Measurements from ENCODE around the gene MGLL.

MGLL gene

DNA sequence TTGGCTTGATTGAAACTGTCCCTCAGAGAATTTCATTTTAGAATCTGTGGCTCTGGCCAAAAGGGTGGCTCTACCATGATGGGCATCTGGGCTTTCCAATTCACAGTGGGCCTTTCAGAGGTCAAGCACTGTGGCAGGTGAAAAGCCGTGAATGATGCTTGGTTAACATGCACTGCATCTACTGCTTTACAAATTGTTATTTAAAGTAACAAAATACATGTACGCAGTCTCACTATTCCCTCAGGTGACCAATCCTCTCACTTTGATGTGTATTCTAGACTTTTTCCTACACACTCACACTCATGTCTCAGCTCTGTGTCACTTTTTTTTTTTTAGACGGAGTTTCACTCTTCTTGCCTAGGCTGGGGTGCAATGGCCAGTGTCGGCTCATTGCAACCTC, 70.5 kb downstream of the MGLL start:
- DNase-seq = no peak

DNA sequence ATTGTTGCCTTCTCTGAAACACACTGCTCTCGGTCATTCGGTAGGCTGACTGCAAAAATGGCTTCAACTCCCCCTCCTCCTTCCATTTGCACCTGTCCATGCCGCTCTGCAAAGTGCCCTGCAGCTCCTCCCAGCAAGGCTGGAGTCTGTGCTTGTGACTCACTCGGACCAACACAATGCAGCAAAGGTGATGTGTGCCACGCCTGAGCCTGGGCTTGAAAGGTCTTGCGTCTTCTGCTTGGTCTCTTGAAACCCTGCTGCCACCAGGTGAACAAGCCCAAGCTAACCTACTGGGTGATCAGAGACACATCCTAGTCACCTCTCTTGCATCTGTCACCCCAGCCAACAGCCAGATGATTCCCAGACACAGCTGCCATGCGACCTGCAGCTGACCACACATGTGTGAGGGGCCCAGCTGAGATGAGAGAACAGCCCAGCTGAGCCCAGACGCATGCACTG, 71.1 kb downstream of the MGLL start:
- DNase-seq = no peak

DNA sequence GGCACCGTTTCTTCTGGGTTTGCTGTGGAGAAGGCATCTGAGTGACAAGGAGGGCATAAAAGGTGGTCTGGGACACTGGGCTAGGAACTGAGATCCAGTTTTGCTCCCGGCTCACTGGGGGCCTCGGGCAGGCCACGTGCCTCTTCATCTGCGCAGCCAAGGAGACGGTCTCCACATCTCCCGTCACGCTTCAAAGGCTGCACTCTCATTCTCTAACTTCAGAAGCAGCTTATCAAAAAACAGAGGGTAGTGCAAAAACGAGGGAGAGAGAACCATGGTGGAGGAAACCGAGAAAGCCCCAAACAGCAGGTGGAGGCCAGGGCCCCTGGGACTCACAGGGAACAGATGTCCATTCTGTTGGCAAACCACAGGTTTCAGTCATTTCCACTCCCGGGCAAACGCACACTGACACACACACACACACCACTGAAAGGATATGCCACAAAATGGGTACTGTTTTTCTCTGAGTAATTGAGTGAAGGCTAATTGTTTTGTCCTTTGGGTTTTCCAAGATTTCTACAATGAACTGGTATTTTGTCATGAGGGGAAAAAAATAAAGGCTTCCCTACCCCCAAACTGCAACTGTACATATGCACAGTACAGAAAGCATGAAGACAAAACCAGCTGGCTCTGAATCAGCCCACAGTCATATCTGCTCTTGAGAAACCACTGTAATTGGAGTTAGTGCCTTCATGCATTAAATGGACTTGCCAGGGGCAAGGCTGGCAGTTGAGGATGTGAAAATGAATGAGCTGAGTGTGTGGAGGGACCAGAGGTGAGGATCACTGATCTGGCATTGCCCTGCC, 71.9 kb downstream of the MGLL start:
- no peak for DNase-seq

DNA sequence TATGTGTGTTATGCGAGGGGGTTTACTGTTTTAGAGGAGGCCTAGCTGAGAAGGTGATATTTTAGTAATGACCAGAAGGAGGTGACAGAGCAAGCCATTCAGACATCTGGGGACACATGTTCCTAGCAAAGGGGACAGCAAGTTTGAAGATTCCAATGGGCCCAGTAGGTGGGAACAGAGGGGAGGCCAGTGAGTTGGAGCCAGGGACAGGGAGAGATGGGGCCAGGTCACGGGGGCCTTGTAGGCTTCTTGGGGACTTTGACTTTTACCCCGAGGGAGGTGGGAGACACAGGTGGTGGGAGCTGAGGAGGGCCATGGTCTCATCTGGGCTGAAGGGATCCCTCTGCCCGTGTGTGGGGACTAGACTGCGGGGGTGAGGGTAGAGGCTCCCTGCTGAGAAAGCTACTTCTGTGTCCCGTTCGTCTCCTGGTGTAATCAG, 72.5 kb downstream of the MGLL start:
- DNase-seq = no peak

DNA sequence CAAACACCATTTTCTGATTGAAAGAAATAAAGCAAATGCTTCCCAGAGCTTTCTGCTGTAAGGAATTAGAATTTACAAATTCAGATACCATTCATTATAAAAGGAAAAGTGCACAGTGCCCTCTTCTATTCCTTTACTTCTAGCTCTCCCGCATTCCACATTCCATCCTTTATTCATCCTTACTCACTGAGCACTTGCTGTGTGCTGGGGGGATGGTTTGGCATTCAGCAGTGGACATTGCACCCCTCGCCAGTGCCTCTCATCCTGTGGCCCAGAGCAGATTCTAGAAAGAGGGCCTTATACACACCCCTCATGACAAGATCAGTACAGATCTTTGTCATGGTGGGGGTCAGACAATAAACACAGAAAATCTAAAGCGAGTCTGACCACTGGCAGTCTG, 73.0 kb downstream of the MGLL start:
- DNase-seq = no peak

DNA sequence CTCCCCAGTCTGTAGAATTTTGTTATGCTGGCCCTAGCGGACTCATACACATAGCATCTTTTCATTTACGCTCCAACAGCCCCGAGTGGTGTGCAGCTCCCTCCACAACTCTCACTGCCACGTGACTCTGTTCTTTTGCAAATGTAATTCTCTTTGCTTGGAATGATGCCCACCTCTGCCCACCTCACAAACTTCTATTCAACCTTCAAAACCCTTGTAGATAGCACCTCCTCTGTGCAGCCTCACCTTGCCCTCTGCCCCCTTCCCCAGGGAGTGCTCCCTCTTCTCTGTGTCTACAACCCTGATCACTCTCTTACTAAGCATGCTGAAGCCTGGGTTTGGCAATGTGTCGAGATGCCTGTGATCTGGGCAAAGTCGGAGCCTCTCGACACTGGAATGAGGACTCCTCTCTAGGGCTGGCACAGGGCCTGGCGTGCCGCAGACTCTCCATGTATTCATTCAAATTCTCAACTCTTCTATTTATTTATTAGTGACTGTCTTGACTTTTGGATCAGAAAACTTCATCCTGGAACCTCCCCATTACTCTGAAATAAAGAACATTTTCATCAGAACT, 73.5 kb downstream of the MGLL start:
- DNase-seq = no peak

DNA sequence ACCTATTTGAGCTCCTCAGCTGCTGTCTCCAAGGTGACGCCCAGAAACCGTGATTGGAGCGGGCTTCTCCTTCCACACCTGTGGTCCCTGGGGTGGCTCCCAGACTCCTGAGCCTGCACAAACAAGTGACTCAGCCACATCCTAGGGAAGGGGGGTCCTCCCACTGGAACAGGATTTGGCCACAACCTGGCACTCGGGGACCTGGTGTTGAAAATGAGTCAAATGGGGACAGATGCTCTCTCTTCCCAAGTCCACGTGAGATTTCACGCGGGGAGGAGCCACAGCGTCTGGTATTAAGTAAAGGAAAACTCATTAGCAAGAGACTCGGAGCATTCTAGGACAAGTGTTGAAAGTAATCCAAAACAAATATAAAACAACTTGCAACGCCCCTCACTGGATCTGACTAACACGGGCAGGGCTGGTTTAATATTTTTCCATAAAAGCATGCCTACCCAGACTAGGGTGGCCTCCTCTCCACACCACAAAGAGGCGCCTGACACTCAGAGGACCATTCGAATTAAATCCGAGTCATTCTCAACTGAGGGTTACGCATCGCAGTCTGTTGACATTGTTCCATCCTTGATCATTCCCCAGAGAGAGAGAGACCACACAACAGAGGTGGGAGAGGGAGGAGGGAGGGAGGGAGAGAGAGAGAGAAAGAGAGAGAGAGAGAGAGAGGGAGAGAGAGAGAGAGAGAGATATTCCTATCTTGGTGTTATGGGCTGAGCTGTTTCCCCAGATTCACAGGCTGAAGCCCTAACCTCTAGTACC, 74.4 kb downstream of the MGLL start:
- no peak for DNase-seq

DNA sequence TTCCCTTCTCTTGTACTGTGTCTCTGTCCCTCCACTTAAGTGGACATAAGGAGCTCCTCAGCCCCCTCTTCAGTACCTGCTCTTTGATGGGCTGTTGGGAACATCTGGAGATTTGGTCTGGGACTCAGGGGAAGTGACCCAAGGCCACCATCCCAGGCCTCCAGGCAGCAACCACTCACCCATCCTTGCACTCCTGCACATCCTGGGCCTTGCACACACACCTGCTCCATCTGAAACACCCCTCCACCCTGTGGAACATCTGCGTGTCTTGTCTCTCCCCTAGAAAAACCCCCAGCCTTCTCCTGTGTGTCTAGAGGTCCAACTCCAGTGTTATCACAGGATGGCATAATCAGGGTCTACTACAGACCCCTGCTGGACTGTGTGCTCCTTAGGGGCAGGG, 75.2 kb downstream of the MGLL start:
- no peak for DNase-seq

DNA sequence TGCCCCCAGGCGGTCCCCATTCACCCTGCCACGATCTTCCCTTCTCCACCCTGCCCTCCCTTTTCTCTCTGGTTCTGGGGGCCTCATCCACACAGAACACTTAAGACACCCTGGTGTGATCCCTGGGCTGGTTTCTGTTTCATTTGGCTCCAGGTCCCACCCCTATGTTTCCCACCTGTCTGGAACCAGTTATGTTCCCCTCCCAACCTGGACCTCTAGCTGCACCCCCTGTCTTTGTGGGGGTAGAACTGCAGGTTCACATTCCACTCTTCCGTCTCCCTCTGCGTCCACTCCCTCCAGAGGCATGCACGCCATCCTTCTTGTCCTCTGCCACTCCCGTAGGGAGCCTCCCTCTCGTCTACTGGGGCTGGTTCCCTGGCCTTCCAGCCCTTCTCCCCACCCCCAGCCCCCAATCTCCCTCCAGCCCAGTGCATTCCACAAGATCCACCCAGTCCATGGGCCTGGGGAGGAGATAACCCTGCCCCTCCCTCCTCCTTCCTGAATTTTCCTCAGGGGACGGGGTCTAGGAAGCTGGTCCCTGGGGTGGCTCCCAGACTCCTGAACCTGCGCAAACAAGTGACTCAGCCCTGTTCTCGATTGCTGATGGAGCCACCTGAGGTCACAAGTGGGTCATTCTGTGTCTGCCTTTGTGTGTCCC, 75.8 kb downstream of the MGLL start:
- no peak for DNase-seq

DNA sequence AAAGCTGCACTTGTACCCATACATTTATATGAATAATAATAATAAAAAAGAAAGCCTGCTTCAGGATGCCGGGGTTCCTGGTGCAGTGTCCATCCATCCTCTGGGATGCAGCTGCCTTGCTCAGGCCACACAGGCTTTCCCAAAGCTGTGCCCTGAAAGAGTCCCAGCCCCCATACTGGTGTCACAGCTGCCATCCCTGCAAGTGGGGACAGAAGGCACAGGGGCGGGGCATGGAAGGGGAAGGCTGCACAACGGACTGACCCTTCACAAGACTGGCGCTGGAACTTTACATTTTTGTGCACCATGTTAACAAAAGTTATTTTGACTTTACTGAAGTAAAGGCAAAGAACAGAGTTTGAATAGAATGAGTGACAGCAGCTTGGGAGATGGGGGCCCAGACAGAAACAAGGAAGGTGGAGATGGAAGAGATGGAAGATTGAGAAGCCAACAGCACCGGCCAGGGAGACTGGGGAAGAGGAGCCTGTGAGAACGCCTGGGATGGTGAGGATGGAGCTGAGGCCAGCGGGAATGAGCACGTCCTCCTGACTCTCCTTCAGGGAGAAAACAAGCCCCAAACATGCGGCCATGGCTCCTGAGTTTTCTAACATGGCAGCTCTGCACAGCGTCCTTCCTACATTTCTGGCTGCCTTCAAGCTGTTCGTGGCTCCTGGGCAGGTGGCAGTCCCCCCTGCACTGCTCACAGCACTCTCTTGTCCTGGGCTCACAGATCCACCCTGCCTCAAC, 76.5 kb downstream of the MGLL start:
- DNase-seq = no peak

DNA sequence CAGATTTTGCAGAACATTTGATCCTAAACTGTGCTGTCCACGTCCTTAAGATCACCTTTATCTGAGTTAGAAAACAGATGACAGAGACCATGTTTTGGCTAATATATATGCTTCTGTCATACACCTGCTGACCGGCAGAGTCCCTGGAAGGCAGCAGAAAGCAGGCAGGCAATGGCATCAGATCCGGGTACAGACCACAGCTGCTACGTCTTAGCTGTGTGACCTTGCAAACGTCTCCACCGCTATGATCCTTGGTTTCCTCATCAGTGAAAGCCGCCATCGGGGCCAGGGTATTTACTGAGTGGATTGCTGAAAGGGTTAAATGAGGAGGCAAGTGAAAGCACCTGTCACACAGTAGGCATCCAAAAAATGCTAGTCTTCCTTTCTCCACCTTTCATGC, 77.4 kb downstream of the MGLL start:
- DNase-seq = no peak

DNA sequence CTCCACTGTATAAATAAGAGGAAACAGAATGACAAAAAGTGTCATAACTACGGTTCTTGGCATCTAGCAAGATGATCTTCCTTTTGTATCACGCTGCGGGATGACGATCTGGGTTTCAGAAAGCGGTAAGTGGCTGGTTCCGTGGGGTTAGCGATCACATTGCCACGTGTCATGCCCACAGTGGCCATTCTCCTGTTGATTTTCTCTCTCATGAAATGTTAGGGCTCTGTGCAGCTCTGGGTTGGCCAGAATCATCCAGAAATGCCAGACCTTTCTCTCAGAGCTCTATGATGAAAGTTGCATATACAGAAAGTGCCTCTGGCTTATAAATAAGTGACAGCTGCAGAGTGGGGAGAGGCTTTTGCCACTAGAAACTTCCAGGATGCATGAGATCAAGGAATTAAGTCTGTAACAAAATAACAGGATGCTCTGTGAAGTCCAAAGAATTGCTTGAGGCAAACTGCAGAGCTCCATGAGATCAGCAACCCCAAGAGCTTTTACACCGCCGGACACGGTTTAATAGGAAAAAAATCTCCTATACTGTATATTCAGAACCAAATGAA, 78.0 kb downstream of the MGLL start:
- DNase-seq = no peak

DNA sequence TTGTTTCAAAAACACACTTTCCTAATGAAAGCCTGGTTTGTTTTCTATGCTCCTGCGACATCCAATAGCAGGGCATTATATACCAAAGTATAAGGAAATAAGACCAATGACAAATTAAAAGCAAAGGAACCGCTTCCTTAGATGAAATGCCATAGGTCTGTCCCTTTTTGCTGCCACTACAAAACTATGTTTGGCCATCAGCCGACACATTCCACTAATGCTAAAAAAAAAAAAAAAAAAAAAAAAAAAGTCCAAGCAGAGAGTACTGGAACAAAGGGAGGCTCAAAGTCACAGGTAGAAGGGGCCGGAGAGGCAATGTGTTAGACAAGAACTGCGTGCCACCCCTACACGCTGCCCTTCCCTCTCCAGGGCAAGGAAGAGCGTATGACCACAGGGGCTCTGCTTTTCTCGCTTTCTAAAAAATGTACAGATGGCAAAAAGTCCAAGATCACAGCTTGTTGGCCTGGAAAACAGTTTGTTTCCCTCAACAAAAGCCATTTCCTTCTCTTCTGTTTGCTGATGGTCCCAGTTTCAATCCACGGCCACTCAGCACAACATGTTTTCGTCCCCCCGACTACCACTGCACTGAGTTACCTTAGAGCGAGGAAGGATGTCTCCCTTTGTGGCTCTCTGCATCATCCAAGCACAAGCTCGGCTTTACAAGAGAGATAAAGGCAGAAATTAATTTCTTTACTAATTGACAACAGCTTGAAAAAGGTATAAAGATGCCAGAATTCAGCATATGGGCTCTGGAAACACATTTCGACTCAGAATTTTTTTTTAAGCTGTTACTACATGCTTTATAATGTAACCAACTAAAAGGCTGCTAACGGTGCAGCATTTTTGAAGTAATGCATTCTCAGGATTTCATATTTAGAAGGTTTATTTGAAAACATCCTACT, 78.7 kb downstream of the MGLL start:
- no peak for DNase-seq

DNA sequence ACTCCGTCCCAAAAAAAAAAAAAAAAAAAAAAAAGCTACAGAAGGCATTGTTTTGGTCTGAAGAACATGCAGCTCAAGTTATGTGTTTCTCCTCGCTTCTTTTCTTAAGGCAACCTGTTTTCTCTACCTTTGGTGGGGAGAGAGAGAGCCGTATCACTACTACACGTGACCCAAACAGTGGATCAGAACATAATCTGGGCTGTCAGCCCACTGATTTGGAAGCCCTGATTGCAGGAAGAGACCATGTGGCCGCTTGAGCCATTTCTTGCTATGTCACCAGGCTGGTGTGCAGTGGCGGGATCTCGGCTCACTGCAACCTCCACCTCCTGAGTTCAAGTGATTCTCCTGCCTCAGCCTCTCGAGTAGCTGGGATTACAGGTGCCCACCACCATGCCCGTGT, 79.7 kb downstream of the MGLL start:
- DNase-seq = no peak

DNA sequence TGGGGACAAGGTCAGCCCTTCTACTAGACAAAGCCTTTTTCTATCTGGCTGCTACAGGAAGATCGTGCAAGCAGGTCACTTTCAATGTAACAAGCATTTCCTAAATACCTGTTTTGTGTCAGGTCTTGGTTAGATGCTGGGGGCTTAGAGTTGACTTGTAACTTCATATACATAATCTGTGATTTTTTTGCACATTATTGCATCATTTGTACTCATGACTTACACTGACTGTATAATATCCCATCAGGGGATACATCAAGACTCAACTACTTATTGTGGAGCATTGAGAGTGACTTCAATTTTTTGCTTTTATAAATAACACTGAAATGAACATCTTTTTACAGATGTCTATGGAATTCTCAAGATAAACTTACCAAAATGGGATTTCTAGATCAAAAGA, 80.6 kb downstream of the MGLL start:
- no peak for DNase-seq

DNA sequence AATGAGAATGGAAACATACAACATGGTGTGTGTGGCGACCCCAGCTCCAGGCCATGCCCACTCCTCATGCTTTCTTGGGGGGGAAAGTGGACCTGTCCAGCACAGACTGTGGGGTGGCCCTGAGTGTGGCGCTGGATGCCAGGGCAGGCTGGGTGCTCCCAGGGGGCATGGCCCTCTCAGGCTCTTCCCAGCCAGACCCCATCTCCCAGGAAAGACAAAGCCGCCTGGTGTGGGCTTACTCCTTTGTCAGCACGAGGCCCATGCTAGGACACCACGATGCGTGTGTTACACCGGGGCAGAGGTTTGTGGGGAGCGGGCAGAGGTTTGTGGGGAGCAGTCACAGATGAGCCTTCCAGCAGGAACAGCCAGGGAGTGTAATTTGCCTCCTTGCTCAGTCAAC, 81.1 kb downstream of the MGLL start:
- no peak for DNase-seq

DNA sequence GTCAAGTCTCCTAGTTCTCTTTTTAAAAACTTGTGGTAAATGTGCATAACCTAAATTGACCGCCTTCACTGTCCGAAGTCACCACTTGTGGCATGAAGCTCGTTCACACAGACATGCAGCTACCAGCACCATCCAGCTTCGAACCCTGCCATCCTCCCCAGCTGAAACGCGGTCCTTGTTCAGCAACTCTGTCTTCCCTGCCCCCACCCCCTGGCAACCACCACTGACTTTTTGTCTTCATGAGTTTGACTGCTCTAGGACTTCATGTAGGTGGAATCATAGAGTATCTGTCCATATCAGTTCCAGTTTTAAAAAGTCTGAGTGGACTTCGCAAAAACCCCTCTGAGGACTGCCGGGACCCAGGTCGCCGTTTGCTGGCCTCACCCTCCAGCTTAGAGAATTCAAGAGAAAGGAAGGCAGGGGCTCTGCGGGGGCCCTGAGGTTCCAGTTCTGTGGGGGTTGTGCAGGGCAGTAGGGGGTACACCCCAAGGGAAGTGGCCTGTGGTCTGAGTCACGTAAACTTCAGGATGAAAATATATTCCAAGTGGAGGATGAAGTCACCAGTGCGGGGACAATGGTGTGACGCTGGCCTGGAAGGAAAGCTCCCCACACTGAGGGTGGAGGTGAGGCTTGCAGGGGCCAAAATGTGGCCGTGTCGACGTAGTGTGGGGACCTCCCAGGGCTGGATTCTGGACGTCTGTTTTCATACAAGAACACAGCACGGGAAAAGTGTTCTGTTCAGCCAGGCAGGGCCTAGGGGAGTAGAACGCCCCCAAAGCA, 82.0 kb downstream of the MGLL start:
- DNase-seq = no peak

DNA sequence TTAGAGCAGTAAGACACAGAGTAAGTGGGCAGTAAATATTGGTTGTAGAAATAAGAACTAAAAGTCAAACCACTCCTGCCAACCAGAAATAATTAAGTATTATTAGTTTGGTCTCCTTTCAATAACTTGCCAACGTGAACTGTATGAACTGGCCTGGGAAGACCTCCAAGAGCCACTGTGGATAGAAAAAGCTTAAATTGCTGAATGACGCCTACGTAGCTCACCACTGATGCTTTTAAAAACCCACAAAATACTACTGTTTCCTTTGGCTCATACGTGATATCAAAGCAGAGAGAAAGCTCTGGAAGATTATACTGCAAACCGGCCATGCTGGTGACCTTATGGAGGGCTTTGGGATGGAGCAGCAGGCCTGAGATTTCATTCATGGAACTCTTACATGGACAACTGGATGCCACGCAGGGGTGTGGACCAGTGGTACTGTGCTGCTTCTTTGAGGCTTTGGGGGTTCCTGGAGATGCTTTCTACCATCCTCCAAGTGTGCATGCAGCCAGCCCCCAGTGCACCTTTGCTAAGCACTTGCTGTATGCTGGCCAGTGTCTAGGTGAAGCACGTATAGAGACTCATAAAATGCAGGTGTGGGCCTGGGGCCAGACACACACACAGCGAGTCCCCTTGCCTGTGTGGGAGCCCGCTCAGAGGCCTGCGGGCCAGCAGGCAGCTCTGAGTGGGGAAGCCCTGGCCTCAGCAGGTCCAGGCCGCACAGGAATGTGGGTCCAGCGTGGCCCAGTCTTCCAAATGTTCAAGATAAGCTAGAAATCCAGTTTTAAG, 82.8 kb downstream of the MGLL start:
- DNase-seq = no peak

DNA sequence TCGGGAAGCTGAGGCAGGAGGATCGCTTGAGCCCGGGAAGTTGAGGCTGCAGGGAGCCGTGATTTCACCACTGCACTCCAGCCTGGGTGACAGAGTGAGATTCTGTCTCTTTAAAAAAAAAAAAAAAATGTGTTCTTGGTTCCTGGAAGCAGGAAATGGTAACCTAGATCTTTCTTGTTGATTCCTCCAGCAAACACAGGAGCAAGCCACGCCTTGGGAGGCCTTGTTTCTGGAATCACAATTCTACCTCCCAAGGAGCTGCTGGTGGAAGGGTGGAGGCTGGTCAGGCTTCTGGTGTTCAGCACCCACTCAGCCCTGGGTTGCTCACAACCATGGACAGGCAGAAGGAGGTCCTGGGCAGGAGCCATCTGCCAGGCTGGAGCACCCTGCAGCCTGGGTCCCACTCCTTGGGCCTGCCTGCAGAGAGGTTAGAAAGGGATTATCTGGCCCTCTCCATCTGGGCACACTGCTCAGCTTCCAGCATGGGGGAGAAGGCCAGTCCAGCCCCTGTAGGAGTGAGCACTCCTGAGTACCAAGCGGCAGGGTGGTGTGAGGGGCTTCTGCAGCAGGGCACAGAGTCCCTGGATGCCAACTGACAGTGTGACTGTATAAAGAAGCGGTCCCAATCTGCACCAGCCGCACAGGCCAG, 84.0 kb downstream of the MGLL start:
- DNase-seq = no peak

Data from CD4-positive, alpha-beta T cell treated with Interleukin-17A for 1 hour (primary cell).